ENCODE data around the gene THAP4. TPM values are rescaled to one million over a fixed set of nuclear protein-coding genes. Genes with fewer than 3 reads are reported as not detected.

THAP4 gene
- total and polyA plus RNA-seq, 2 of the 13 experiments (the other 11 are each of a cell fraction or from before 2014, with no cell fraction given): 59.7 to 75.7 TPM

- TF ChIP-seq LRRFIP1 (CRISPR knock-in tag; conservative IDR thresholded peaks at IDR 0.05): no peak
- TF ChIP-seq ZNF574 (CRISPR knock-in tag; IDR thresholded peaks at IDR 0.05): peak; percentile 75; the same call in 1 of the 2 replicates
- TF ChIP-seq PLSCR1 (CRISPR knock-in tag; IDR thresholded peaks at IDR 0.05; ENCODE audit: borderline replicate concordance): no peak
- peak; percentile 88; the same call in 1 of the 2 replicates for TF ChIP-seq ZNF44 (CRISPR knock-in tag; IDR thresholded peaks at IDR 0.05)
- peak; percentile 79; the same call in 1 of the 2 replicates for TF ChIP-seq HNF4G (IDR thresholded peaks at IDR 0.05; ENCODE audit: borderline replicate concordance, low read depth, low read length)
- 0 out of 2 replicates have a peak, but pooled peaks have one; percentile 60 for TF ChIP-seq HNF4G (CRISPR knock-in tag; IDR thresholded peaks at IDR 0.05; ENCODE audit: borderline replicate concordance, low read depth)
- TF ChIP-seq SMAD9 (CRISPR knock-in tag; IDR thresholded peaks at IDR 0.05): 0 out of 2 replicates have a peak, but pooled peaks have one; percentile 62
- peak; percentile 92 for TF ChIP-seq ESRRA (CRISPR knock-in tag; IDR thresholded peaks at IDR 0.05; ENCODE audit: low read depth)
- TF ChIP-seq TBX2 (CRISPR knock-in tag; IDR thresholded peaks at IDR 0.05; ENCODE audit: borderline replicate concordance): peak; percentile 82; the same call in 1 of the 2 replicates
- TF ChIP-seq TGIF2 (CRISPR knock-in tag; IDR thresholded peaks at IDR 0.05): peak; percentile 66
- 0 out of 2 replicates have a peak, but pooled peaks have one; percentile 79 for TF ChIP-seq STAT6 (CRISPR knock-in tag; IDR thresholded peaks at IDR 0.05; ENCODE audit: borderline replicate concordance)
- TF ChIP-seq ZNF782 (CRISPR knock-in tag; IDR thresholded peaks at IDR 0.05; ENCODE audit: borderline replicate concordance): peak; percentile 43; the same call in 1 of the 2 replicates
- TF ChIP-seq ZNF121 (CRISPR knock-in tag; IDR thresholded peaks at IDR 0.05): no peak; the same call in 1 of the 2 replicates
- TF ChIP-seq ATF1 (CRISPR knock-in tag; IDR thresholded peaks at IDR 0.05): peak; percentile 60; the same call in 1 of the 2 replicates
- TF ChIP-seq ZNF382 (CRISPR knock-in tag; IDR thresholded peaks at IDR 0.05; ENCODE audit: borderline replicate concordance): no peak
- TF ChIP-seq HDAC1 (CRISPR knock-in tag; IDR thresholded peaks at IDR 0.05): peak; percentile 93
- TF ChIP-seq MAFF (IDR thresholded peaks at IDR 0.05; ENCODE audit: low read depth, low read length): no peak
- no peak for TF ChIP-seq SCMH1 (CRISPR knock-in tag; IDR thresholded peaks at IDR 0.05; ENCODE audit: borderline replicate concordance)
- TF ChIP-seq U2AF1 (optimal IDR thresholded peaks at IDR 0.05; ENCODE audit: low read depth, low read length): no peak
- peak; percentile 88 for TF ChIP-seq ZNF7 (CRISPR knock-in tag; IDR thresholded peaks at IDR 0.05)
Measured at GRCh38 chr2:241645056-241645914, 8.3 kb upstream of the THAP4 start (continued).
